Skeletal muscle tissue (tissue), 4 donors: ENCODE results near the gene GAS2L2. TPM values are rescaled to one million over a fixed set of nuclear protein-coding genes. Genes with fewer than 3 reads are reported as not detected.

Experiments used
- H3K27ac ChIP-seq: one replicate; pipeline ENCODE4 v1.7.0; 2013; ENCODE audit warnings: mild to moderate bottlenecking, low read depth, low read length, inconsistent platforms
- H3K27me3 ChIP-seq, 3 donors: one replicate each; pipeline ENCODE4 v1.7.0; 2013; ENCODE audit warnings: low read length in 3 of 3; ENCODE audit not compliant: control insufficient read depth in 3 of 3, insufficient read depth in 3 of 3
- H3K36me3 ChIP-seq, 3 donors: one replicate each; pipeline ENCODE4 v1.7.0; 2013; ENCODE audit warnings: low read length in 3 of 3; ENCODE audit not compliant: control insufficient read depth in 3 of 3, insufficient read depth in 3 of 3
- H3K4me1 ChIP-seq, 3 donors: one replicate each; pipeline ENCODE4 v1.7.0; 2013; ENCODE audit warnings: low read length in 3 of 3, mild to moderate bottlenecking in 3 of 3; ENCODE audit not compliant: control insufficient read depth in 3 of 3, insufficient read depth in 3 of 3
- H3K4me3 ChIP-seq, 3 donors: one replicate each; pipeline ENCODE4 v1.7.0; 2013; ENCODE audit warnings: low read length in 3 of 3
- H3K9ac ChIP-seq, 3 donors: one replicate each; pipeline ENCODE4 v1.7.0; 2013; ENCODE audit warnings: low read length in 3 of 3, mild to moderate bottlenecking in 3 of 3, moderate library complexity in 2 of 3, low read depth in 1 of 3
- H3K9me3 ChIP-seq, 3 donors: one replicate each; pipeline ENCODE4 v1.7.0; 2013; ENCODE audit warnings: low read length in 3 of 3; ENCODE audit not compliant: control insufficient read depth in 3 of 3
- total RNA-seq: library from RNA; depleted of rRNA; stranded (reverse); fragments of >200 nt; gene quantifications from one replicate; pipeline ENCODE4 v1.2.3, GENCODE V29; 2014
- donor health status: Osteomylitis.

GAS2L2 gene
- total RNA-seq, 1 donor from 2014 or later: not detected

GRCh38 chr17:35791681-35792350 lies 38.8 kb upstream of the GAS2L2 start:
- no peak overlapping the region for H3K9ac ChIP-seq
- peaks cover 6 to 14% (median 13%) of the 10 kb centered on the region in 3 donors for H3K4me1 ChIP-seq
- no peaks in the 10 kb centered on the region for H3K9me3 ChIP-seq
- H3K27me3 ChIP-seq: peaks cover 24 to 36% (median 29%) of the 10 kb centered on the region in 3 donors
- no peaks in the 10 kb centered on the region for H3K36me3 ChIP-seq
- H3K4me3 ChIP-seq: no peak overlapping the region
- no peak overlapping the region for H3K27ac ChIP-seq

GRCh38 chr17:35790841-35791240 lies 37.8 kb upstream of the GAS2L2 start:
- peaks cover 15 to 27% (median 24%) of the 10 kb centered on the region in 3 donors for H3K27me3 ChIP-seq
- no peak overlapping the region for H3K27ac ChIP-seq
- H3K36me3 ChIP-seq: no peaks in the 10 kb centered on the region

GRCh38 chr17:35788477-35789368 lies 35.7 kb upstream of the GAS2L2 start:
- H3K36me3 ChIP-seq: no peaks in the 10 kb centered on the region
- H3K9me3 ChIP-seq: no peaks in the 10 kb centered on the region
- H3K4me3 ChIP-seq: no peak overlapping the region
- H3K27me3 ChIP-seq: peaks cover 9 to 15% (median 10%) of the 10 kb centered on the region in 3 donors
- no peak overlapping the region for H3K9ac ChIP-seq
- no peak overlapping the region for H3K27ac ChIP-seq
- H3K4me1 ChIP-seq: peaks cover 3 to 7% (median 5%) of the 10 kb centered on the region in 3 donors

More at GRCh38 chr17:35790841-35791240, 37.8 kb upstream of the GAS2L2 start:
- no peaks in the 10 kb centered on the region for H3K9me3 ChIP-seq
- no peak overlapping the region for H3K9ac ChIP-seq
- H3K4me1 ChIP-seq: peaks cover 4 to 13% (median 11%) of the 10 kb centered on the region in 3 donors
- H3K4me3 ChIP-seq: no peak overlapping the region

GRCh38 chr17:35786941-35787432 lies 33.9 kb upstream of the GAS2L2 start:
- Histone ChIP-seq H3K27me3 (peaks cover 5 to 13% (median 5%) of the 10 kb centered on the region in 3 donors), H3K4me3 (no peak overlapping the region), H3K4me1 (peaks cover 6 to 10% (median 9%) of the 10 kb centered on the region in 3 donors), H3K27ac (no peak overlapping the region), H3K9ac (no peak overlapping the region), H3K36me3 (no peaks in the 10 kb centered on the region), H3K9me3 (no peaks in the 10 kb centered on the region)

- H3K36me3 ChIP-seq: no peaks in the 10 kb centered on the region
- H3K4me1 ChIP-seq: peaks cover 6 to 10% (median 9%) of the 10 kb centered on the region in 3 donors
- no peak overlapping the region for H3K27ac ChIP-seq
- H3K27me3 ChIP-seq: peaks cover 0 to 12% (median 5%) of the 10 kb centered on the region in 3 donors
- no peaks in the 10 kb centered on the region for H3K9me3 ChIP-seq
- no peak overlapping the region for H3K4me3 ChIP-seq
- peak overlapping the region in 1 of 3 donors; percentile 8 for H3K9ac ChIP-seq
These were observed 31.9 kb upstream of the GAS2L2 start for GRCh38 chr17:35784895-35785294.

- Histone ChIP-seq H3K4me3 (no peak overlapping the region), H3K9me3 (no peaks in the 10 kb centered on the region), H3K27ac (no peak overlapping the region), H3K9ac (no peak overlapping the region), H3K36me3 (no peaks in the 10 kb centered on the region), H3K27me3 (peaks cover 7 to 11% (median 9%) of the 10 kb centered on the region in 3 donors), H3K4me1 (peaks cover 6 to 10% (median 7%) of the 10 kb centered on the region in 3 donors)
These were observed 27.9 kb upstream of the GAS2L2 start for GRCh38 chr17:35780950-35781349.

GRCh38 chr17:35778641-35779196 lies 25.7 kb upstream of the GAS2L2 start:
- Histone ChIP-seq H3K9me3 (no peaks in the 10 kb centered on the region), H3K27ac (no peak overlapping the region), H3K27me3 (peaks cover 2 to 11% (median 5%) of the 10 kb centered on the region in 3 donors), H3K4me1 (peaks cover 8 to 14% (median 10%) of the 10 kb centered on the region in 3 donors), H3K9ac (no peak overlapping the region), H3K36me3 (no peaks in the 10 kb centered on the region), H3K4me3 (no peak overlapping the region)

- H3K27me3 ChIP-seq: peaks cover 0 to 11% (median 2%) of the 10 kb centered on the region in 3 donors
- H3K4me1 ChIP-seq: peaks cover 4 to 11% (median 8%) of the 10 kb centered on the region in 3 donors
- H3K9me3 ChIP-seq: no peaks in the 10 kb centered on the region
- H3K36me3 ChIP-seq: no peaks in the 10 kb centered on the region
- no peak overlapping the region for H3K27ac ChIP-seq
- H3K4me3 ChIP-seq: no peak overlapping the region
- no peak overlapping the region for H3K9ac ChIP-seq
These were observed 22.5 kb upstream of the GAS2L2 start for GRCh38 chr17:35775583-35775982.

- Histone ChIP-seq H3K9me3 (no peaks in the 10 kb centered on the region), H3K4me1 (peaks cover 4 to 11% (median 8%) of the 10 kb centered on the region in 3 donors), H3K27me3 (peaks cover 0 to 11% (median 2%) of the 10 kb centered on the region in 3 donors), H3K4me3 (no peak overlapping the region), H3K36me3 (no peaks in the 10 kb centered on the region), H3K27ac (no peak overlapping the region), H3K9ac (no peak overlapping the region)
These were observed 22.0 kb upstream of the GAS2L2 start for GRCh38 chr17:35775039-35775438.
